Mesendoderm (in vitro differentiated cells): ENCODE measurements around the gene LCAT.

ENCODE experiments used
- DNase-seq: peaks from one replicate; pipeline ENCODE4 v3.0.0; 2013
- H2AK5ac ChIP-seq: 2 replicates; pipeline ENCODE4 v1.6.1; 2013; ENCODE audit warnings: low read length, inconsistent platforms
- H2BK120ac ChIP-seq: 2 replicates; pipeline ENCODE4 v1.6.1; 2013; ENCODE audit warnings: low read depth, mild to moderate bottlenecking, low read length, moderate library complexity, mixed read lengths
- H2BK15ac ChIP-seq: replicated peaks from 2 replicates; pipeline ENCODE4 v1.6.1; 2013; ENCODE audit warnings: low read depth, mild to moderate bottlenecking, moderate library complexity
- H2BK5ac ChIP-seq: 2 replicates; pipeline ENCODE4 v1.6.1; 2013; ENCODE audit warnings: low read length, inconsistent platforms
- H3K18ac ChIP-seq: 2 replicates; pipeline ENCODE4 v1.6.1; 2013; ENCODE audit warnings: mild to moderate bottlenecking, low read length, mixed read lengths
- H3K23ac ChIP-seq: one replicate; pipeline ENCODE4 v1.6.1; 2013; ENCODE audit warnings: low read length
- H3K27ac ChIP-seq: 2 replicates; pipeline ENCODE4 v1.5.1; 2013; ENCODE audit warnings: low read depth, mild to moderate bottlenecking, inconsistent platforms, low read length, moderate library complexity
- H3K27me3 ChIP-seq: 2 replicates; pipeline ENCODE4 v1.6.1; 2013; ENCODE audit warnings: low read length, control low read depth, mild to moderate bottlenecking, inconsistent platforms; ENCODE audit not compliant: insufficient read depth, poor library complexity
- H3K36me3 ChIP-seq: 2 replicates; pipeline ENCODE4 v1.6.1; 2013; ENCODE audit warnings: low read length, inconsistent platforms; ENCODE audit not compliant: control insufficient read depth, insufficient read depth
- H3K4ac ChIP-seq: one replicate; pipeline ENCODE4 v1.6.1; 2013; ENCODE audit warnings: low read depth, mild to moderate bottlenecking, low read length, moderate library complexity
- H3K4me1 ChIP-seq: 2 replicates; pipeline ENCODE4 v1.6.1; 2013; ENCODE audit warnings: low read depth, low read length, inconsistent platforms; ENCODE audit not compliant: control insufficient read depth
- H3K4me2 ChIP-seq: 2 replicates; pipeline ENCODE4 v1.6.1; 2013; ENCODE audit warnings: low read length
- H3K4me3 ChIP-seq: 2 replicates; pipeline ENCODE4 v1.5.1; 2013; ENCODE audit warnings: mild to moderate bottlenecking, low read length
- H3K56ac ChIP-seq: one replicate; pipeline ENCODE4 v1.6.1; 2013; ENCODE audit warnings: low read length
- H3K79me1 ChIP-seq: 2 replicates; pipeline ENCODE4 v1.6.1; 2013; ENCODE audit warnings: low read length, inconsistent platforms
- H3K79me2 ChIP-seq: 2 replicates; pipeline ENCODE4 v1.6.1; 2013; ENCODE audit warnings: mild to moderate bottlenecking, low read length; ENCODE audit not compliant: control insufficient read depth, insufficient read depth
- H3K9ac ChIP-seq: 2 replicates; pipeline ENCODE4 v1.6.1; 2013; ENCODE audit warnings: low read length, inconsistent platforms
- H4K5ac ChIP-seq: one replicate; pipeline ENCODE4 v1.6.1; 2013; ENCODE audit warnings: low read length
- H4K8ac ChIP-seq: one replicate; pipeline ENCODE4 v1.6.1; 2013; ENCODE audit warnings: low read depth, mild to moderate bottlenecking, control low read depth, low read length, moderate library complexity
- WGBS: extraction: QIAGEN DNeasy Blood & Tissue Kit; methylation state at CpG from one replicate; pipeline ENCODE4 v1.1.7; 2013; ENCODE audit warnings: low lambda C conversion rate, missing lambda C conversion rate; ENCODE audit not compliant: insufficient coverage; ENCODE audit errors: extremely low coverage; 5-methylcytosine and 5-hydroxymethylcytosine counted together

The LCAT gene

DNA sequence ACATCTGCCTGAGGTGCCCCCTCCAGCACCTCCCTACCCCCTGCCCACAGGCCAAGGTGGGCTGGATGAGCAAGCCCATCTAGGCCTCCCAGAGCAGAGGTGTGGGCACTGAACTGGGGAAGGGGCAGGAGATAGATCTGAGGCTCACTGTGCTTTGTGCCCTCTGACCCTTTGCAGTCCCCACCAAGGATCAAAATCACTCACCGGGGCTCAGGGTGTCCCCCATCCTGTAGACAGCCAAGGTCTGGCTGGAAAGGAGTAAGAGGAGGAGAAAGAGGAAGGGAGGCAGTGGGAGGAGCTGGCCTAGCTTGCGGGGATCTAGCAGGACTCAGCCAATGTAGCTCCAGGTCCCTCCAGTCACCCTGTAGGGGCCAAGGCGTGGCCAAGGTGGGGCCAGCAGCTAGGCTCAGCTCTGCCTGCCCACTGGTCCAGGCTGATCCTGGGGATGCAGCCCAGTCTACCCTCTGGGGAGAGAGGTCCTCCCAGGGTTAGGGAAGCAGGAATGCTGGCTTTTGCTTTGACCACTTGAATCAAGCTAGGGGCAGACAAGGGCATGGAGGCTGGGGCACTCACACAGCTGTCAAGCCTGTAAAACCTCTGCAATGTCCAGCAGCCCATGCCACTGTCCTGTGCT lies 22.7 kb upstream of the LCAT start:
- no peak overlapping the region for H2BK5ac ChIP-seq
- H3K18ac ChIP-seq, result no peak overlapping the region
- H3K4me1 ChIP-seq, result peaks cover 8% of the 10 kb centered on the region
- no peak overlapping the region for H3K27ac ChIP-seq
- H3K79me1 ChIP-seq, result peaks cover 24% of the 10 kb centered on the region
- H3K9ac ChIP-seq, result peak overlapping the region; percentile 96
- peaks cover 18% of the 10 kb centered on the region for H3K79me2 ChIP-seq
- H3K4me3 ChIP-seq, result no peak overlapping the region
- H3K4me2 ChIP-seq, result peak overlapping the region; percentile 91
- H2BK15ac ChIP-seq, result no peak overlapping the region
- no CpG with 5 or more reads among the region's 3 CpGs for WGBS
- no peak overlapping the region for H3K23ac ChIP-seq
- no peak overlapping the region for H2AK5ac ChIP-seq
- H4K5ac ChIP-seq, result no peak overlapping the region
- no peak overlapping the region for H2BK120ac ChIP-seq
- peaks cover 2% of the 10 kb centered on the region for H3K36me3 ChIP-seq
- peak overlapping the region; percentile 8 for H3K4ac ChIP-seq
- H4K8ac ChIP-seq, result no peak overlapping the region
- DNase-seq, result peak; percentile 53
- H3K27me3 ChIP-seq, result no peaks in the 10 kb centered on the region
- H3K56ac ChIP-seq, result peak overlapping the region; percentile 100

DNA sequence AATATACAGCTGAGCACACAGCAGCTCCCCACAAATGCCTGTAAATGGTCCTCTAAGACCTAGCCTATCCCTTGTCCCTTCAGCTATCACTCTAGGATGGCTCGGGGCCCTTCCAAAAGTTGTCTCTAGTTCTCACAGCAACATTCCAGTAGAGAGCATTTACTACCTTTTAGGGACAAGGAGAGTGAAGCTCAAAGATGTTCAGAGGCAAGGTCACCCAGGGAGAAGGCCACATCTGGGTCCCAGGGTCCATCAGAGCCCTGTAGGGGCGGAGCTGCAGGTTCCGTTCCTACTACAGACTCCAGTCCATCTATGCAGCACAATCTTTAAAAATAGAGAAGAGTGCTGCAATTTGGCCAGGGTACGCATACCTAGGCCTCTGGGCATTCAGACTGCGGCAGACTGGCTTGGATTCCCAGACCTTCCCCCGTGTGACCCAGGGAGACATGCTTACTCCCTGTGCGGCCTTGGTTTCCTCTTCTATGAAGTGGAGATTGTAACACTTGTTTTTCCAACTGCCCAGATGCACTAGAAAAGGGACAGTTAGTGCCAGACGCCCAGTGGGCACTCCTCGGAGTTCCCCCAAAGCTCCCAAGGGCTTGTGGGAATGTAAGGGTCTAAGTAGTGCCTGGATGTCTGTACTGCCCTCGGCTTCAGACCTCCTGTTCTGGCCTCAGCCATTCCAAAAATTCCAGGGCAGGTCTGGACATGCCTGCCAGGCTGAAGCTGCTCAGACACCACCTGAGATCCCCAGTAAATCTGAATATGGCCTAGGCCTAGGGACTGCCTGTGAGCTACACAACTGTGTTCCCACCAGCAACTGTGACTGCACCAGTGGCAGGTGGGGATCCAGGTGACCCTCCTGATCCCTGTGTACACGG lies 22.0 kb upstream of the LCAT start:
- no peak overlapping the region for H4K5ac ChIP-seq
- no peak overlapping the region for H3K27ac ChIP-seq
- H2BK120ac ChIP-seq, result no peak overlapping the region
- no peak for DNase-seq
- no peak overlapping the region for H2AK5ac ChIP-seq
- no peaks in the 10 kb centered on the region for H3K27me3 ChIP-seq
- H2BK5ac ChIP-seq, result no peak overlapping the region
- WGBS, result no CpG with 5 or more reads among the region's 11 CpGs
- peaks cover 24% of the 10 kb centered on the region for H3K79me1 ChIP-seq
- no peak overlapping the region for H3K4me2 ChIP-seq
- peak overlapping the region; percentile 8 for H3K4ac ChIP-seq
- H3K79me2 ChIP-seq, result peaks cover 18% of the 10 kb centered on the region
- H3K4me3 ChIP-seq, result no peak overlapping the region
- peaks cover 8% of the 10 kb centered on the region for H3K36me3 ChIP-seq
- H3K56ac ChIP-seq, result peak overlapping the region; percentile 78
- no peak overlapping the region for H3K18ac ChIP-seq
- peaks cover 8% of the 10 kb centered on the region for H3K4me1 ChIP-seq
- H2BK15ac ChIP-seq, result no peak overlapping the region
- H4K8ac ChIP-seq, result no peak overlapping the region
- H3K23ac ChIP-seq, result no peak overlapping the region
- H3K9ac ChIP-seq, result peak overlapping the region; percentile 53

DNA sequence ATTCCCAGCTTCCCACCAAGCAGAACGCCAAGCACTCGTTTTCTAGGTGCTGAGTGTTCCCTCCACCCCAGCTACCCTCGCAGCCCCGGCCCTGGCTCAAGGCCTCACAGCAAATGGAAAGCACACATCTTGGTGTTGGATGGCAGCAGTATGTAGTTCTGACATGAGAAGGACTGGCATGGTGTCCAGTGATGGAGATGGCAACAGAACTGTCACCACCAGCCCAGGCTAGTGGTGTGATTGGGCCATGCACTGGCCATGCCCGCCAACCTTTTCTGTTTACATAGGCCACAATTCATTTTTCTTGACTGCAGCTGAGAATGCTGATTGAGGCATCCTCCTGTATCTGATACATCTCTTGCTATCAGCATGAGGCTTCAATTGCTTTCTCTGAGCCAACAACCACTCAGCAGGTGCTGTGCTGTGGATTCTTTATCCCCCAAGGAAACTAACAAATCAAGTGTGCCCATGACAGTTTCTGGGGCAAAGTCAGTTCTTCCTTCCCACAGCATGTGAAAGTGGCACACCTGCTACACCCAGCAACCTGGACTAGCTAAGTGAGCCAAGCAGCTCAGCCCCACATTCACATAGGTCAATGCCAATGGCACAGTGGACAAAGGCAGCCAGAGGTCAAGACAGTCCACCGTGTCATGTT lies 20.7 kb upstream of the LCAT start:
- no peak overlapping the region for H3K56ac ChIP-seq
- H2BK5ac ChIP-seq, result no peak overlapping the region
- H2BK15ac ChIP-seq, result no peak overlapping the region
- WGBS, result no CpG with 5 or more reads among the region's 6 CpGs
- H3K79me2 ChIP-seq, result peaks cover 18% of the 10 kb centered on the region
- H3K18ac ChIP-seq, result no peak overlapping the region
- no peak overlapping the region for H3K4me3 ChIP-seq
- no peak overlapping the region for H3K27ac ChIP-seq
- no peak overlapping the region for H4K8ac ChIP-seq
- H3K79me1 ChIP-seq, result peaks cover 24% of the 10 kb centered on the region
- H3K27me3 ChIP-seq, result no peaks in the 10 kb centered on the region
- no peak overlapping the region for H4K5ac ChIP-seq
- no peak overlapping the region for H2AK5ac ChIP-seq
- no peak overlapping the region for H3K4ac ChIP-seq
- H3K4me2 ChIP-seq, result no peak overlapping the region
- no peak for DNase-seq
- no peak overlapping the region for H3K9ac ChIP-seq
- H2BK120ac ChIP-seq, result no peak overlapping the region
- peak overlapping the region; percentile 83 for H3K23ac ChIP-seq
- peaks cover 8% of the 10 kb centered on the region for H3K4me1 ChIP-seq
- H3K36me3 ChIP-seq, result peaks cover 11% of the 10 kb centered on the region

DNA sequence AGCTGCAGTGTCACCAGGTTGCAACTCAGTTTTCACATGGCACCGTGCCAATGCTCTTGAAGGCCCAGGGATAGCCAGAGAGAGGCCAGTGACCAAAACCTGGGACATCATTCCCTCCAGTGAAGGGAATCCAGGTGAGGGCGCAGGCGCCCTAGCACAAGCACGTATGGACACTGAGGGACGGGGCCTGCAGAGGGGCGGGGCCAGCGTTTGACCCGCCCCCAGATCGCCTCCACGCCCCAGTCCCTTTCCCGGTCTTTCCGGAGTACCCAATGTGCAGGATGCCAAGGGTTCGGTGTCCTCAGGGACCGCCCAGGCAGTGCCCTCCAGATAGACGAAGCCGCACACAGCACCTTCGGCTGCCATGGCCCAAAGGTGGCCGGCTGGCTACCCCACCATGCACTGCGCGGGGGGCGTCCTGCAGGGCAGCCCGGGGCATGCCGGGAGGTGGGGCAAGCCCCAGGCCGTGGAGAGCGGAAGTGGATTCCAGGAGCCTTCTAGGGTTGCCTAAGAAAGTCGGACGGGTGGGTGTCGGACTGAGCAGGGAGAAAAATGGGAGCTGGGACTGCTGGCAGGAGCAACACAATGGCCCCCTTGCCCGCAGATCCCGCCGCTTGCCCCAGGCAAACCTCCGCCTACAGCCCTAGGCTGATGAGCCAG lies 19.9 kb upstream of the LCAT start:
- no peak overlapping the region for H3K9ac ChIP-seq
- peaks cover 24% of the 10 kb centered on the region for H3K79me1 ChIP-seq
- H3K23ac ChIP-seq, result no peak overlapping the region
- no peak overlapping the region for H3K4me2 ChIP-seq
- peaks cover 18% of the 10 kb centered on the region for H3K79me2 ChIP-seq
- no peak overlapping the region for H3K27ac ChIP-seq
- H3K18ac ChIP-seq, result no peak overlapping the region
- H2BK5ac ChIP-seq, result no peak overlapping the region
- no peaks in the 10 kb centered on the region for H3K27me3 ChIP-seq
- H4K8ac ChIP-seq, result no peak overlapping the region
- no CpG with 5 or more reads among the region's 32 CpGs for WGBS
- H3K4me3 ChIP-seq, result no peak overlapping the region
- H2BK15ac ChIP-seq, result no peak overlapping the region
- H3K4ac ChIP-seq, result no peak overlapping the region
- DNase-seq, result peak; percentile 29
- H3K36me3 ChIP-seq, result peaks cover 11% of the 10 kb centered on the region
- no peak overlapping the region for H4K5ac ChIP-seq
- peaks cover 8% of the 10 kb centered on the region for H3K4me1 ChIP-seq
- H2AK5ac ChIP-seq, result no peak overlapping the region
- no peak overlapping the region for H3K56ac ChIP-seq
- H2BK120ac ChIP-seq, result no peak overlapping the region

DNA sequence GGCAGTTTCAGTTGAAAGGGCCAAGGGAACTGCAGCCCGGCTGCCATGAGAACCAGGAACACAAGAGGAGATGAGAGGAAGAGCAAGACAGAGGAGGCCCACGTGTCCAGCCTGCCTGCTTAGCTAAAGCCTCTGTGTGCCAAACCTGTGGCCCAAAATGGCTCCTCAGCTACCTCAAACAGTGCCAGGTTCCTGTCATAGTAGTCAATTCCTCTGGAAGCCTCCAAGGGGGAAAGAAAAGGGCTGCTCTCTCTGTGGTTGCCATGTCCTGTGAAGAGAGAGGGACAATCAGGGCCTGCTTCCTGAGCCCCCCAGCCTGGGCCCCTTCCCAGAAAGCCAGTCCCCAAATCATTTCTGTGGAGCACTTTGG lies 19.4 kb upstream of the LCAT start:
- Histone ChIP-seq H4K8ac (no peak overlapping the region), H3K36me3 (peaks cover 11% of the 10 kb centered on the region), H3K23ac (no peak overlapping the region), H3K9ac (no peak overlapping the region), H2AK5ac (no peak overlapping the region), H4K5ac (no peak overlapping the region), H3K18ac (no peak overlapping the region), H3K27ac (no peak overlapping the region), H3K4me1 (peaks cover 8% of the 10 kb centered on the region), H3K79me1 (peaks cover 24% of the 10 kb centered on the region), H3K79me2 (peaks cover 18% of the 10 kb centered on the region), H3K4ac (no peak overlapping the region), H2BK5ac (no peak overlapping the region), H3K56ac (no peak overlapping the region), H2BK15ac (no peak overlapping the region), H2BK120ac (no peak overlapping the region), H3K4me3 (no peak overlapping the region), H3K4me2 (no peak overlapping the region), H3K27me3 (no peaks in the 10 kb centered on the region)
- no peak for DNase-seq
- no CpG with 5 or more reads among the region's 2 CpGs for WGBS
